NCI-H1105 (cell line): ENCODE measurements around the gene ADD1.
"Not testable (repeated sequence)": the region's sequence is repeated elsewhere in the genome, so short reads cannot be mapped to it uniquely, and the experiment has no call there.

ENCODE experiments used
- DNase-seq: peaks from one replicate; lab custom pipeline; 2025; lab: John Stamatoyannopoulos, UW

The ADD1 gene

GRCh38 chr4:2944586-2945526, 101.2 kb downstream of the ADD1 start:
- DNase-seq = no peak

- not testable (repeated sequence) for DNase-seq
Observed at GRCh38 chr4:2945619-2946604, 102.3 kb downstream of the ADD1 start.

GRCh38 chr4:2946812-2947600, 103.4 kb downstream of the ADD1 start:
- DNase-seq = no peak

- no peak for DNase-seq
Observed at GRCh38 chr4:2947926-2948325, 104.3 kb downstream of the ADD1 start.

- no peak for DNase-seq
Observed at GRCh38 chr4:2948895-2949781, 105.5 kb downstream of the ADD1 start.

- no peak for DNase-seq
Observed at GRCh38 chr4:2949782-2950125, 106.1 kb downstream of the ADD1 start.

- no peak for DNase-seq
Observed at GRCh38 chr4:2950221-2950989, 106.8 kb downstream of the ADD1 start.

GRCh38 chr4:2953496-2953895, 109.9 kb downstream of the ADD1 start:
- no peak for DNase-seq

GRCh38 chr4:2954358-2955185, 110.9 kb downstream of the ADD1 start:
- DNase-seq = no peak

GRCh38 chr4:2955186-2956044, 111.8 kb downstream of the ADD1 start:
- not testable (repeated sequence) for DNase-seq

- DNase-seq = no peak
Observed at GRCh38 chr4:2958446-2958845, 114.8 kb downstream of the ADD1 start.

- not testable (repeated sequence) for DNase-seq
Observed at GRCh38 chr4:2960450-2960849, 116.8 kb downstream of the ADD1 start.

- no peak for DNase-seq
Observed at GRCh38 chr4:2961421-2961810, 117.8 kb downstream of the ADD1 start.

- DNase-seq = no peak
Observed at GRCh38 chr4:2961811-2962441, 118.3 kb downstream of the ADD1 start.

- DNase-seq = no peak
Observed at GRCh38 chr4:2962614-2963174, 119.0 kb downstream of the ADD1 start.

GRCh38 chr4:2963175-2963965, 119.7 kb downstream of the ADD1 start, which contains the start of the genes GRK4 and NOP14:
Gene GRK4 (plus strand): TSS chr4:2963571. CDS start chr4:2964071, 500 bp downstream.
Gene NOP14 (minus strand): TSS chr4:2963406. CDS start chr4:2963319, 87 bp downstream.
- DNase-seq = peak; percentile 91
